GM19468 (cell line): Measurements from ENCODE around the gene LBP.
"Not testable (repeated sequence)": the region's sequence is repeated elsewhere in the genome, so short reads cannot be mapped to it uniquely, and the experiment has no call there.

Source experiments
- ATAC-seq: cut with Tn5 transposase; IDR thresholded peaks from one replicate; pipeline ENCODE4 v1.9.1; 2021; ENCODE audit warnings: mild to moderate bottlenecking, moderate library complexity, moderate number of reproducible peaks; ENCODE audit not compliant: unreplicated experiment; ENCODE audit errors: extremely low read depth

The LBP gene

GRCh38 chr20:38317422-38317821 lies 28.9 kb upstream of the LBP start:
- ATAC-seq, result no peak

- no peak for ATAC-seq
These were observed 26.1 kb upstream of the LBP start for GRCh38 chr20:38320221-38320620.

DNA sequence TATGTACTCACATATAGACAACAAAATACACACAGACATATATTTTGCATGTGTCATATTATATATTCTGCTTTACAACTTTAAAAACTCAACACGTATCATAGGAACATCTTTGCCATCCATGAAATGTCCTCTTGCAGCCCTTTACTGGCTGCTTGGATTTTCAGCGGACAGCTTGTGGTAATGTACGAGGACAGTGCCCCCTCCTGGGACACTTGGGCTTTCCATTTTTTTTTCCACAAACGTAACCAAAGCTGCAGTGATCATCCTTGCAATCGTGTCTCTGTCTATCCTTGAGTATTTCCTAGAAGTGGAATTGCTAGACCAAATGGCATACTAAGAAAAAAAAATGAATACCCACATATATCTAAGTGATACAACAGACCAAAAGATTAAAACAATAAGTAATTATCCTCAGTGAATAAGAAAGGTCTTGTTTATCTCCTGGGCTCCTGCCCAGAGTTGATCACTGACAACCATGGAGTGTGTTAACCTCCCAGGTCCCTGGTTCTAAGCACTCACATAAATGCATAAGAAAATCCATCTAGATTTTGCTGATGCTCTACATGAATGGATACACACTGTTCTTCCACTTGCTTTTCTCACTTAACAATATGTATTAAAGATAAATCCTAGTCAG lies 24.2 kb upstream of the LBP start:
- no peak for ATAC-seq

- ATAC-seq, result no peak
These were observed 22.1 kb upstream of the LBP start for GRCh38 chr20:38324159-38324558.

- ATAC-seq, result no peak
These were observed 21.1 kb upstream of the LBP start for GRCh38 chr20:38325167-38325566.

DNA sequence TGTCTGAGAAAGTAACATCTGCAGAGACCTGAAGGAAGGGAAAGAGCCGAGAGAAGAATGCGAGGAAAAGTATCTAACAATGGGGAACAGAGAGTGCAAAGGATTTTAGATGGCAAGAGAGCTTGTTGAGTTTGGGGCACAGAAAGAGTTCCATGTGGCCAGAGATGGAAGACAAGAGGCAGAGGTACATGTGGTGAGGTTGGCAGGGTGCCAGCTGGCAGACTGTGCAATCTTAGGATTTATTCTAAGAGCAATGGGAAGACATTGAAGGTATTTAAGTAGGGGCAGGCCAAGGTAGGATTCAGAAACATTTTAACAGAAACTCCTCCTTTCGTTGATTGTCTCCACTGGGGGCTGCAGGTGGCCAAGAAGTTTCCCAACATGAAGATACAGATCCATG lies 20.4 kb upstream of the LBP start:
- no peak for ATAC-seq

DNA sequence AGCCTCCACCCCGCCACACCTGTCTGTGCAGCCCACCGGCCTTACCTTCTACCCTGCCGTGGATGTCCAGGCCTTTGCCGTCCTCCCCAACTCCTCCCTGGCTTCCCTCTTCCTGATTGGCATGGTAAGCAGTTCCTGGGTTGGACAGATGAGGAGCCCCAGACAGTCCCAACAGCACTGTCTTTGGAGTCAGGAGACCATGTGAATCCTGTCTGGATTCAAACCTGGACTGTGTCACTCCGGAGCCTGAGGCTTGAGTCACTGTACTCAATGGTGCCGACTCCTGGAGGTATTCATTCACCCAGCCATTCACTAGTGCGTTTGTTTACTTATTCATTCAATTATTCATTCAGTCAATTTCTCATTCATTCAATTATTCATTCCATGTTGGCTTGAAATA lies 20.0 kb upstream of the LBP start:
- no peak for ATAC-seq

DNA sequence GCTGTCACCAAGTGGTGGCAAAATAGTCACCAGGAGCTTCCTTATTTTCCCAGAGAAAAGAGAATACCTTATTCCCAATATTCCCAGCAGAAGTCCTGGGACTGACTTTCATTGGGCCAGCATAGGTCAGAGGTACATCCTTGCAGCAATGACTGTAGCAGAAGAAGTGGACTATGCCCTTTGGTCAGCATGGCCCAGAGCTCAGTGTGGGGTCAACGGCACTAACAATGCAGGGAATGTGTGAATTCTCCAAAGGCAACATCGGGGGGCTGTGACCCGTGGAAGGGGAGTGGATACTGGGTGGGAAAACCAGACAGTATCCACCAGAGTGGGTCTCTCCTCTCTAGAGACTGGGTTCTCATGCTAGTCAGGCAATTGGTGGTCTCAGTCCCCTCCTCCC lies 15.6 kb upstream of the LBP start:
- no peak for ATAC-seq

DNA sequence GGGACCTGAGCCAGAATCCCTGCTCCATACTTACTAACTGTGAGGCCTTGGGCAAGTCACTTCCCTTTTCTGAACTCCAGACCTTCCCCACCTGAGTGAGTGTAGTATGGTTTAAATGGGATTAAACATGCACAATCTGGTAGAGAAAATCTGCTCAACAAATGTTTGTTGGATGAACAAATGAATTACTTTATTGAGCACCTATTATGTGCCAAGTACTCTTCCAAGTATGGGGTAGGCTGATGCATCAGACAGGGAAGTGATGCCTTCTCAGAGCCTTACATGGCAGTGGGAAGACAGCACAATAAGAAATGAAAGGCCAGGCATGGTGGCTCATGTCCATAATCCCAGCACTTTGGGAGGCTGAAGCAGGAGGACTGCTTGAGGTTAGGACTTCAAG lies 15.0 kb upstream of the LBP start:
- ATAC-seq, result no peak

- ATAC-seq, result no peak
These were observed 14.5 kb upstream of the LBP start for GRCh38 chr20:38331814-38332213.

- no peak for ATAC-seq
These were observed 12.3 kb upstream of the LBP start for GRCh38 chr20:38334016-38334415.

DNA sequence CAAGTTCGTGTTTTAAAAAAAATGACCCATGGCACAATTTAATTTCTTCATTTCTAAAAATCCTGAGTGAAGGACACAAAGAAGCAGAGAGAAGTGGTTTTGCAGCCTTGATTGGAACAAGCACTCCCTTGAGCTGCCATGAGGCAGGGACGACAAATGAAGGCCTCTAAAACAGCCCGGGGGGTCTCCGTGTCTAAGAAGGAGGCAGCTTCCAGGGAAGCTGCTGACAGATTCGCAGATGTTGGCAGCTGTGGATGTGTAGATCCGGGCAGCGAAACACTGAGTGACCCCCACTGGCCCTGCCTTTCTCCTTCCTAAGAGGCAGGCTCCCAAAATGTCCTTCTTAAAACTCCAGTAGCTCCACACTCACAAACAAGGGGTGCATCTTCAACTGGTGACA lies 9.6 kb upstream of the LBP start:
- ATAC-seq, result no peak

GRCh38 chr20:38337561-38338140 lies 8.6 kb upstream of the LBP start:
- ATAC-seq, result no peak

DNA sequence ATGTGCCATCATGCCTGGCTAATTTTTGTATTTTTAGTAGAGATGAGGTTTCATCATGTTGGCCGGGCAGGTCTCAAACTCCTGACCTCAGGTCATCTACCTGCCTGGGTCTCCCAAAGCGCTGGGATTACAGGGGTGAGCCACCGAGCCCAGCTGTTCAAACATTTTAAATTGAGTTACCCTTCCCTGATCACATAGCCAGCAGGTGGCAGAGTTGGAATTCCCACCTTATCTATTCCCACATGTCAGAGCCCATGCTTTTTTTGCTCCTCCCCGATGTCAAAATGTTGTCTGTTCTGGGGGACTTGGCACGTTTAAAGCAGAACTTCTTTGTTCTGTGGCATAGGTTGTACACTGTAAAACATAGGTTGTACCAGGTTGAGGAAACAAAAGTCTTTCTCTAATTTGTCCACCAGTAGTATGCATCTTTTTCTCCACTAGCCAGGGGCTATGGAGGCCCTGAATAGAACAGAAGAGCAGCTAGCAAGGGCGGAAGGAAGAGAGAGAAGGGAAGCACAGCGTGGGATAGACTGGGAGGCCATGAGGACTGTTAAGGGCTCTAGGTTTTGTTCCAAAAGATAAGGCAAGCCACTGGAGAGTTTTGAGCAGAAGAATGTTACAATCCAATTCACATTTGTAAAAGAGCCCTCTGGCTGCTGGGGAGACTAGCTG lies 7.3 kb upstream of the LBP start:
- ATAC-seq, result no peak

GRCh38 chr20:38339521-38339896 lies 6.8 kb upstream of the LBP start:
- not testable (repeated sequence) for ATAC-seq

DNA sequence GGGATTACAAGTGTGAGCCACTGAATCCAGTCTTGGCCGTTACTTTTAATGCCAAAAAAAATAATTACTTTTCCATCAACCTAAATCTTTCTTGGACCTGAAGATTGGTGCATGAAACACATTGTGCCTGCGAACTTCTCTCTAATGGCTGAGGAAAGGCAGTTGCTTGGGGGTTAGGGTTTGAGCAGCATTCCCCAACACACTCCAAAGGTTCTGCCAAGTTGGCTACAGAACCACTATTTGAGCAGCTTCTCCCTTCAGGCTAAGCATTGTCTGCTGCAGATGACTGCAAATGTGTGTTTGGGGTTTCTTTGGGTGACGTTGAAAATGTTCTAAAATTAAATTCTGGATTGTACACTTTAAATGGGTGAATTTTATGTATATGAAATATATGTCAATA lies 6.3 kb upstream of the LBP start:
- no peak for ATAC-seq

DNA sequence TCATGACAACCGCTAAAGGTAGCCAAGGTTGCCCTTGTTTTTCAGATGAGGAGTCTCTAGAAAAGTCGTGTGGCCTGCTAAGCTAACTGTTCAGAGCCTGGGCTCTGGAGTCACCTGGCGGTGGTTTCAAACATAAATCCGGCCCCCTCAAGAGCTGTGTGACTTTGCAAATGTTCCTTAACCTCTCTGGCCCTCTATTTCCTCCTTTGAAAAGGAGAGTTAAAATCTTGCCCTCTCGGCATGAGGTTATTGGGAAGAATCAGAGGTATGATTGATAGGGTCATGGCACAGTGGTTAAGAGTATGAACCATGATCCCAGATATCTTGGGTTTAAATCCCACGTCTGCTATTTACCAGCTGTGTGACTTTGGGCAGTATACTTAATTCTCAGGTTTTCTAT lies 5.6 kb upstream of the LBP start:
- ATAC-seq, result no peak

- ATAC-seq, result no peak
These were observed 4.1 kb upstream of the LBP start for GRCh38 chr20:38342216-38342615.

DNA sequence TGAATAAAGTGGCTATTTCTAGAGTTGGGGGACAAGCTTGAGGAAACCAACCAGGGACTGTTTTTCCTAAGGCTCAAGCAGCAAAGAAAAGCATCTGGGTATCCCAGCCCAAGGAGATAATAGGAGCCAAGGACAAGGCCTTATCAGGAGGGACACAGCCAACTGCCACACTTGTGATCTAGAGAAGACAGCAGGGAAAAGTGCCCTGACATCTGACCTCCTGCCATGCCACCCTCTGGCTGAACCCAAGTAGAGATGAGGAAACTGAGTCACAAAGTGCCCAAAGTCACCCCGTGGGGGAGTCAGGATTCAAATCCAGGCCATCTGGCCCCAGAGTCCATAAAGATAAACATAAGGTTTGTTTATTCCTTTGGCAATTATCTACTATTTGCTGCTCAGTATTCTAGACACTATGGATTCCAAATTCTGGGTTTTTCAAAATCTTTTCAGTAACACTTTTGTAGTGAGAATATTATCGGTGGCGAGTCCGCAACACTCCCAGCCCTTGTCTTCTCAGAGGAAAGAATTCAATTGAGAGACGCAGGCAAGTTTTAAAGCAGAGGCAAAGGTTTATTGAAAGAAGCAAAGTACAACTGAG lies 3.5 kb upstream of the LBP start:
- no peak for ATAC-seq

GRCh38 chr20:38343311-38344106 lies 2.8 kb upstream of the LBP start:
- no peak for ATAC-seq
